GM12878 (cell line): ENCODE measurements around the gene TBKBP1. TPM values are rescaled to one million over a fixed set of nuclear protein-coding genes. Genes with fewer than 3 reads are reported as not detected.

Experiments
- ATAC-seq: fragments of 200-7000 bp; cut with Tn5 transposase; 3 replicates; pipeline ENCODE4 v1.9.1; 2020; ENCODE audit warnings: mild to moderate bottlenecking, moderate library complexity
- BruUV-seq: library from RNA; stranded (reverse); fragments of 400-500 nt; replicated peaks from 2 replicates; lab custom pipeline; 2021; lab: Mats Ljungman, UMichigan
- CTCF ChIA-PET: fragments of 300-600 bp; sonication (Branson Sonifier 250); formaldehyde crosslinking; extraction: SDS; loops from one replicate; lab custom pipeline; 2021; ENCODE audit warnings: inconsistent platforms; lab: Yijun Ruan, JAX
- POLR2A ChIA-PET: fragments of 350-600 bp; formaldehyde crosslinking; extraction: SDS; loops from one replicate; lab custom pipeline; 2021; ENCODE audit warnings: inconsistent platforms; lab: Charles Lee
- RAD21 ChIA-PET: fragments of 300-600 bp; sonication (Branson Sonifier 250); formaldehyde crosslinking; loops from one replicate; lab custom pipeline; 2023; ENCODE audit warnings: antibody characterized with exemption; ENCODE audit not compliant: unreplicated experiment; lab: Charles Lee
- SMC1A ChIA-PET: fragments of 300-600 bp; sonication (Branson Sonifier 250); formaldehyde crosslinking; loops from one replicate; lab custom pipeline; 2023; ENCODE audit not compliant: unreplicated experiment, uncharacterized antibody; lab: Charles Lee
- DNase-seq: peaks from one replicate; pipeline ENCODE4 v3.0.0-alpha.2; 2011; ENCODE audit warnings: low read depth, low spot score
- FAIRE-seq: peaks from 3 replicates; lab custom pipeline; 2011; peaks lifted over from hg19 to GRCh38; lab: Jason Lieb, UNC
- H2AFZ ChIP-seq: 2 replicates; pipeline ENCODE4 v1.6.0; 2011; ENCODE audit warnings: low read depth, low read length, control low read depth; ENCODE audit not compliant: control insufficient read depth
- H3K27ac ChIP-seq: 2 replicates; pipeline ENCODE4 v1.5.1; 2011; ENCODE audit warnings: control low read depth; ENCODE audit not compliant: control insufficient read depth, insufficient read depth
- H3K27me3 ChIP-seq, 2 experiments: replicated peaks in 1 of 2; 2 replicates each; pipeline versions ENCODE4 v1.6.0 to v1.6.1; 2011; ENCODE audit warnings: low read length in 1 of 2; ENCODE audit not compliant: control insufficient read depth in 2 of 2, insufficient read depth in 2 of 2
- H3K36me3 ChIP-seq, 2 experiments: 2 replicates each; pipeline ENCODE4 v1.5.1; 2011; ENCODE audit warnings: low read length in 1 of 2; ENCODE audit not compliant: control insufficient read depth in 2 of 2, insufficient read depth in 2 of 2
- H3K4me1 ChIP-seq: 2 replicates; pipeline ENCODE4 v1.6.1; 2011; ENCODE audit warnings: mild to moderate bottlenecking, low read length, moderate library complexity, mixed read lengths; ENCODE audit not compliant: control insufficient read depth, insufficient read depth
- H3K4me2 ChIP-seq: 2 replicates; pipeline ENCODE4 v1.6.0; 2011; ENCODE audit warnings: control low read depth; ENCODE audit not compliant: control insufficient read depth, insufficient read depth
- H3K4me3 ChIP-seq: fragments of 200-600 bp; sonication (generic); 2 replicates; pipeline ENCODE4 v1.5.1; 2016
- H3K79me2 ChIP-seq: 2 replicates; pipeline ENCODE4 v1.6.0; 2011; ENCODE audit warnings: low read length; ENCODE audit not compliant: control insufficient read depth, insufficient read depth
- H3K9ac ChIP-seq: 2 replicates; pipeline ENCODE4 v1.8.0; 2011; ENCODE audit warnings: low read length, control low read depth, mixed read lengths; ENCODE audit not compliant: control insufficient read depth, insufficient read depth
- H3K9me3 ChIP-seq: replicated peaks from 3 replicates; pipeline ENCODE4 v1.5.1; 2011; ENCODE audit warnings: mild to moderate bottlenecking, low read length; ENCODE audit not compliant: control insufficient read depth, insufficient read depth
- H4K20me1 ChIP-seq: 2 replicates; pipeline ENCODE4 v1.6.0; 2011; ENCODE audit not compliant: control insufficient read depth, insufficient read depth
- CBX5 ChIP-seq: sonication (generic); IDR thresholded peaks from 2 replicates; pipeline ENCODE4 v1.6.1; 2016; ENCODE audit warnings: low read depth, moderate library complexity, mild to moderate bottlenecking, inconsistent platforms
- GATAD2B ChIP-seq: fragments of 450-650 bp; conservative IDR thresholded peaks from 2 replicates; pipeline ENCODE4 v1.6.1; 2017; ENCODE audit warnings: low read depth, mild to moderate bottlenecking, moderate library complexity
- IKZF1 ChIP-seq: fragments of 450-650 bp; conservative IDR thresholded peaks from 2 replicates; pipeline ENCODE4 v1.6.1; 2017; ENCODE audit warnings: antibody characterized with exemption, mild to moderate bottlenecking
- MTA2 ChIP-seq: fragments of 450-650 bp; IDR thresholded peaks from 2 replicates; pipeline ENCODE4 v1.6.1; 2016; ENCODE audit warnings: low read depth, mild to moderate bottlenecking, moderate library complexity
- PRDM15 ChIP-seq: fragments of 450-650 bp; formaldehyde crosslinking; IDR thresholded peaks from 2 replicates; pipeline ENCODE4 v1.4.0; 2020; ENCODE audit warnings: mild to moderate bottlenecking, moderate library complexity
- RUNX3 ChIP-seq: IDR thresholded peaks from 2 replicates; pipeline ENCODE4 v1.6.1; 2012; ENCODE audit warnings: low read length, inconsistent platforms
- SUPT20H ChIP-seq: IDR thresholded peaks from 2 replicates; pipeline ENCODE4 v1.6.1; 2011; ENCODE audit warnings: low read depth, mild to moderate bottlenecking, low read length, moderate library complexity, borderline replicate concordance; ENCODE audit not compliant: control insufficient read depth
- WGBS: methylation state at CpG from one replicate; pipeline ENCODE4 v1.1.6; 2016; ENCODE audit warnings: low lambda C conversion rate; ENCODE audit not compliant: insufficient replicate concordance, insufficient coverage; ENCODE audit errors: missing lambda C conversion rate; 5-methylcytosine and 5-hydroxymethylcytosine counted together
- in situ Hi-C: fragments of 300-500 bp; cut with MboI; formaldehyde crosslinking; loops from 9 replicates; pipeline ENCODE4 v1.14.3; 2018; ENCODE audit warnings: mixed read lengths
- intact Hi-C: fragments of 100-400 bp; cut with micrococcal nuclease; formaldehyde crosslinking; loops from one replicate; pipeline ENCODE4 v1.14.2; 2022; ENCODE audit not compliant: unreplicated experiment
- polyA plus RNA-seq, 11 experiments: library from polyadenylated mRNA; depleted of rRNA in 4 of 11; unstranded in 6 of 11; stranded (reverse) in 5 of 11; fragments of >200 nt; fragmentation: Nextera tagmentation in 4 of 11; fragmentation: Illumina TruSeq in 1 of 11; extraction: Ambion mirVana in 4 of 11; extraction: Trizol in 1 of 11; gene quantifications; 1 replicate in 1 of 11; 2 replicates in 10 of 11; pipeline versions ENCODE4 v1.2.1 to v1.2.3, GENCODE V29; 2011 to 2016; ENCODE audit warnings: inconsistent platforms in 2 of 11, missing spikeins in 2 of 11, low read depth in 1 of 11
- total RNA-seq, 4 experiments: library from RNA; depleted of rRNA in 3 of 4; stranded (reverse); fragments of >200 nt in 3 of 4; fragmentation: Illumina TruSeq in 1 of 4; extraction: Trizol in 1 of 4; gene quantifications; 2 replicates each; pipeline versions ENCODE4 v1.2.1 to v1.2.3, GENCODE V29; 2013 to 2021
- TF ChIP-seq, protein P1 (sequence below): fragments of 450-650 bp; IDR thresholded peaks from 2 replicates; pipeline ENCODE4 v1.6.1; 2017; ENCODE audit warnings: mild to moderate bottlenecking, low read depth, inconsistent platforms; ENCODE audit not compliant: poor library complexity, severe bottlenecking

Gene TBKBP1
- total and polyA plus RNA-seq, 10 of the 15 experiments (the other 5 are each of a cell fraction or from before 2014, with no cell fraction given), result 0.11 to 2.7 (median 0.74) TPM; not detected in 3

GRCh38 chr17:47703671-47704070, 9.7 kb downstream of the TBKBP1 start (continued):
- TF ChIP-seq, protein P1, sequence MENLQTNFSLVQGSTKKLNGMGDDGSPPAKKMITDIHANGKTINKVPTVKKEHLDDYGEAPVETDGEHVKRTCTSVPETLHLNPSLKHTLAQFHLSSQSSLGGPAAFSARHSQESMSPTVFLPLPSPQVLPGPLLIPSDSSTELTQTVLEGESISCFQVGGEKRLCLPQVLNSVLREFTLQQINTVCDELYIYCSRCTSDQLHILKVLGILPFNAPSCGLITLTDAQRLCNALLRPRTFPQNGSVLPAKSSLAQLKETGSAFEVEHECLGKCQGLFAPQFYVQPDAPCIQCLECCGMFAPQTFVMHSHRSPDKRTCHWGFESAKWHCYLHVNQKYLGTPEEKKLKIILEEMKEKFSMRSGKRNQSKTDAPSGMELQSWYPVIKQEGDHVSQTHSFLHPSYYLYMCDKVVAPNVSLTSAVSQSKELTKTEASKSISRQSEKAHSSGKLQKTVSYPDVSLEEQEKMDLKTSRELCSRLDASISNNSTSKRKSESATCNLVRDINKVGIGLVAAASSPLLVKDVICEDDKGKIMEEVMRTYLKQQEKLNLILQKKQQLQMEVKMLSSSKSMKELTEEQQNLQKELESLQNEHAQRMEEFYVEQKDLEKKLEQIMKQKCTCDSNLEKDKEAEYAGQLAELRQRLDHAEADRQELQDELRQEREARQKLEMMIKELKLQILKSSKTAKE, result no peak
- TF ChIP-seq, all 136 proteins: peak for 0

DNA sequence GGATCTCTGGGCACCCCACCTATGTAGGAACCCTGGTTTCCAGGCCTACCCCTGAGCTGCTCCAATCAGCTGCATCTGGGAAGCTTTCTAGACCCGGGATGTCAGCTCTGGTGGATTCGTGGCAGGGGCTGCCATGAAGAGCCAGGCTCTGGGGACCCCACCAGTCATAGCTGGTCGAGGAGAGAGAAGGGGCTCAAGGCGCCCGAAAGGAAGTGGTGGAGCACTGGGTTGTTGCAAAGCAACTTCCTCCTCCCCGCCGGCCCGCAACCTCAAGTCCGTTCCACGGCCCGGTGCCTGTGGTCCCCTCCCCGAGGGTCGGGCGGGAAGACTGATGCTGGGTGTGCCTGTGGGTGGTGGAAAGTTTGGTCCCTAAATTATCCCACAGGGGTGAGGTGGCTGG, 10.2 kb downstream of the TBKBP1 start:
- ChIA-PET CTCF (interaction anchor here (1.1 to 9.4 kb wide), 2 partner anchors 12 to 29 kb away, joined by 8 to 229 read pairs; partner anchors contain the start of gene TBX21), POLR2A (interaction anchor here (0.6 to 9.2 kb wide), 5 partner anchors 10 to 90 kb away, joined by 3 to 76 read pairs (median 3); partner anchors contain the start of gene TBKBP1), SMC1A (interaction anchor here (1.2 to 6.5 kb wide), 4 partner anchors 11 to 32 kb away, joined by 3 to 31 read pairs (median 16); partner anchors contain the start of gene TBKBP1), RAD21 (interaction anchor here (0.7 to 9.9 kb wide), 6 partner anchors 10 to 38 kb away, joined by 3 to 136 read pairs (median 4); partner anchors contain the start of gene TBX21)
- Histone ChIP-seq H3K27me3 (no peaks in the 10 kb centered on the region), H3K4me1 (peaks cover 42% of the 10 kb centered on the region), H3K9me3 (no peaks in the 10 kb centered on the region), H3K4me2 (peak overlapping the region; percentile 1), H3K79me2 (no peaks in the 10 kb centered on the region), H2AFZ (no peak overlapping the region), H4K20me1 (no peaks in the 10 kb centered on the region), H3K4me3 (no peak overlapping the region), H3K9ac (no peak overlapping the region), H3K36me3 (no peaks in the 10 kb centered on the region), H3K27ac (no peak overlapping the region)
- no peak for TF ChIP-seq IKZF1
- 0 out of 2 replicates have a peak, but pooled peaks have one; percentile 26 for TF ChIP-seq GATAD2B
- TF ChIP-seq SUPT20H, result no peak
- no peak for TF ChIP-seq PRDM15
- no peak for TF ChIP-seq CBX5
- TF ChIP-seq MTA2, result no peak
- peak; percentile 11; the same call in 1 of the 2 replicates for TF ChIP-seq RUNX3
- WGBS, result 11% methylated on average over 13 of the region's 14 CpGs
- in situ Hi-C loops, result no loop called here
- FAIRE-seq (no peak), ATAC-seq (0 out of 3 replicates have a peak, but pooled peaks have one; percentile 9), DNase-seq (no peak)
- BruUV-seq, result no TSS peak
- intact Hi-C loops, result no loop called here
